ENCODE measurements around the gene RAMACL.
A peak's percentile ranks its signal among the peaks of the same experiment; 100 is the strongest.

RAMACL gene

DNA sequence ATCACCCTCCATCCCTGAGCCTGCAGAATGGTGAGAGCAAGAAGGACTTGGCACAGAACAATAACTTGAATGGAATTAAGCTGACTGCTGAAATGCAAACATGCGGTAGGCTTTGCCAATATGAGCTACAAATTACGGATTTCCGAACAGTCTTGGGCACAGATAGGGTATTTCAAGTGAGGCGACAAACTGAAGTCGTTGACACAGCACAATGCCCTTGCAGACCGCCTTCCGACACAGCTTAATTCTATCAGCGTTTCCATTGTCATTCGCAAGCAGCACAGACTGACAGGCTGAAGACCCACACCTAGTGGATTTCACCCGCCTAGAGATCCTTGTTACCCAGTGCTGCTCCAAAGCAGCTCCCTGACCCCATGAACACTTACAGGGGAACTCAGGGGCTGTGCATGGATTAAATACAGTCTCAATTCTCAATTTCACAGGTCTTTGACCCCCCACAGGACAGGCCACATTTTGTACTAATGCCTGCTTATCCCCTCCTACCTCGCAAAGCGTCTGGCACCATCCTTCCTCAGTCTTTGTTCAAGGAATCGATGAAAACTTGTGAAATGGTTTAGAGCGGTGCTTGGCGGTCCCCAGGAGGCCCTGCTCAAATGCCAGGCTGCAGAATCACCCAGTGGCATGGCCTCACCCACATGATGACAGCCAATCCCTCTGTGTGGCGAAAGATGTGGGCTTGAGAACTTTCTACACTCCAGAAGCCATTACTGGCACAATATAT is 34.6 kb downstream of the RAMACL start:
- H3K4me1 ChIP-seq (ENCODE audit: control insufficient read depth, insufficient read depth, low read length), result peaks cover 13% of the 10 kb centered on the region

DNA sequence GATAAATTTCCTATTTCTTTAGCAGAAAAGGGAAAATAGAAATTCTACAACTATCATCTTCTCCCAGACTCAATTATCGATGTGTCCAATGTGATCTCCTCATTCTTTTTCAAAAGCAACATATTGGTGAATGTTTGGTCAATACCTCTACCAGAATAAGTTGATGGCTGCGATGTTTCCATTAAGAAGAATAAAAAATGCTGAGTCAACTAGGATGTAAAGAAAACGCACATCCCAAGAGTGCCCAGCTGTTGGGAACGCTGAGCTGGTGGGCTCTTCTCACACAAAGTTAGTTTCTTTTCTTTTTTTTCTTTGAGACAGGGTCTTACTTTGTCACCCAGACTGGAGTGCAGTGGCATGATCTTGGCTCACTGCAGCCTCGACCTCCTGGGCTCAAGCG is 39.8 kb downstream of the RAMACL start:
- no peak overlapping the region for H3K9ac ChIP-seq (ENCODE audit: low read depth, low read length)
- H3K9me3 ChIP-seq (ENCODE audit: control insufficient read depth, insufficient read depth, low read length), result no peaks in the 10 kb centered on the region
- H3K4me1 ChIP-seq (ENCODE audit: control insufficient read depth, insufficient read depth, low read length), result peaks cover 17% of the 10 kb centered on the region
- no peaks in the 10 kb centered on the region for H3K27me3 ChIP-seq (ENCODE audit: control insufficient read depth, insufficient read depth, low read length)
- H3K4me3 ChIP-seq (ENCODE audit: low read depth, low read length), result no peak overlapping the region
- no peak overlapping the region for H3K27ac ChIP-seq (ENCODE audit: low read depth, low read length)
- no peaks in the 10 kb centered on the region for H3K36me3 ChIP-seq (ENCODE audit: control insufficient read depth, insufficient read depth, low read length)

More for the DNA sequence above, 34.6 kb downstream of the RAMACL start:
- Histone ChIP-seq H3K9ac (ENCODE audit: low read depth, low read length) (no peak overlapping the region), H3K27me3 (ENCODE audit: control insufficient read depth, insufficient read depth, low read length) (no peaks in the 10 kb centered on the region), H3K36me3 (ENCODE audit: control insufficient read depth, insufficient read depth, low read length) (no peaks in the 10 kb centered on the region), H3K9me3 (ENCODE audit: control insufficient read depth, insufficient read depth, low read length) (no peaks in the 10 kb centered on the region), H3K27ac (ENCODE audit: low read depth, low read length) (no peak overlapping the region), H3K4me3 (ENCODE audit: low read depth, low read length) (no peak overlapping the region; the same call in 1 of the 2 replicates)

DNA sequence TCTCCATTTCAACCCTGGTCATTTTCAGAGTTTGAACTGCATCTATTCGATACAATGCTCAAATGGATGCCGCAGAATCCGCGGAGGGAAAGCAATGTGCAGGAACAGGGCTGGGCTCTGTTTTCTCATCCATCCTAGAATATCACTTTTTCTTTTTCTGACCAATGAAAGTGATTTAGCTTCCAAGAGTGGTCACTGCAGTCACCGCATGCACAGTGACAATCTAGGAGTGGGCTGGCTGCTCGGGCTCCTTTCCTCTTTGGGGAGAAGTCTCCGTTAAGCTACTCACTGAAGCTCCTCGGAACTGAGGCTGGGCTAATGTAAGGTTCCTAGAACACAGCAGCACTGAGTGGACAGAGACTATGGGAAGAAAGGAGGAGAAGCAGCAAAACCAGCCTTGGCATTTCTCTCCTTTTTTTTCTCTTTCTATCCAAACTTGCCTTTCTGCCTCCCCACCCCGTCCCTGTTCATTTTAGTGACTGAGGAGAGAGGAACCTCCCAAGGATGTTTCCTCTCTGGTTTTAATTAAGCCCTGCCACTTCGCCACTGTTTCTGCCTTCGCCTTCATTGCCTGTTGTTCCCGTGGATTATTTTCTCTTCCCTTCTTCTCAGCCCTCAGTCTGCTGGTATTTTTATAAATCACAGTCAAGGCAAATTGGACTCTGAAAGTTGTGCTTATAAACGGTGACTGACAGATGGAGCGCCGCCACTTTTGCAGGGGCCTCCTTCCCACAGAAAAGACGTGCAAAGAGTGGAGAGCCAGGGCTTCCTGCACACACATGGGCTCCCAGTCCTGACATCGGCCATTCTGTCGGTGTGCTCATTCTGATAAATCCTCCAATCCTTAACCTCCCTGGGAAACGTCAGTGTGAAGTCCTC is 41.1 kb downstream of the RAMACL start:
- H3K27ac ChIP-seq (ENCODE audit: low read depth, low read length), result no peak overlapping the region
- no peaks in the 10 kb centered on the region for H3K9me3 ChIP-seq (ENCODE audit: control insufficient read depth, insufficient read depth, low read length)
- no peaks in the 10 kb centered on the region for H3K36me3 ChIP-seq (ENCODE audit: control insufficient read depth, insufficient read depth, low read length)
- H3K4me1 ChIP-seq (ENCODE audit: control insufficient read depth, insufficient read depth, low read length), result peaks cover 15% of the 10 kb centered on the region
- H3K27me3 ChIP-seq (ENCODE audit: control insufficient read depth, insufficient read depth, low read length), result no peaks in the 10 kb centered on the region
- H3K4me3 ChIP-seq (ENCODE audit: low read depth, low read length), result no peak overlapping the region
- no peak overlapping the region for H3K9ac ChIP-seq (ENCODE audit: low read depth, low read length)

DNA sequence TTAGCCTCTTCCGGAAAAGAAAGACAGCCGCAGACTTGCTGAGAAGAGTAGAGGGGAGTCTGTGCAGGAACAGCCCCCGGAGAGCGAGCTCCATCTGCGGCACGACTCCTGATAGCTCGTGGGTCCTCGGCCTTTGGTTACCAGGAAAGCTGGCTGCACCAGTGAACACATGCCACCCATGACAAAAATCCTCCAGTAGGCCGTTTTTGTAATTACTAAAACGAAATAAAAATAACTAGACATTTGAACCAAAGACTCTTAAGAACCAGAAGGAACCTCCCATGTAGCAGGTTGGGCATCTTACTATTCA is 42.2 kb downstream of the RAMACL start:
- Histone ChIP-seq H3K27ac (ENCODE audit: low read depth, low read length) (no peak overlapping the region), H3K4me3 (ENCODE audit: low read depth, low read length) (no peak overlapping the region), H3K4me1 (ENCODE audit: control insufficient read depth, insufficient read depth, low read length) (peaks cover 26% of the 10 kb centered on the region), H3K9me3 (ENCODE audit: control insufficient read depth, insufficient read depth, low read length) (no peaks in the 10 kb centered on the region), H3K9ac (ENCODE audit: low read depth, low read length) (no peak overlapping the region), H3K27me3 (ENCODE audit: control insufficient read depth, insufficient read depth, low read length) (no peaks in the 10 kb centered on the region), H3K36me3 (ENCODE audit: control insufficient read depth, insufficient read depth, low read length) (no peaks in the 10 kb centered on the region)

DNA sequence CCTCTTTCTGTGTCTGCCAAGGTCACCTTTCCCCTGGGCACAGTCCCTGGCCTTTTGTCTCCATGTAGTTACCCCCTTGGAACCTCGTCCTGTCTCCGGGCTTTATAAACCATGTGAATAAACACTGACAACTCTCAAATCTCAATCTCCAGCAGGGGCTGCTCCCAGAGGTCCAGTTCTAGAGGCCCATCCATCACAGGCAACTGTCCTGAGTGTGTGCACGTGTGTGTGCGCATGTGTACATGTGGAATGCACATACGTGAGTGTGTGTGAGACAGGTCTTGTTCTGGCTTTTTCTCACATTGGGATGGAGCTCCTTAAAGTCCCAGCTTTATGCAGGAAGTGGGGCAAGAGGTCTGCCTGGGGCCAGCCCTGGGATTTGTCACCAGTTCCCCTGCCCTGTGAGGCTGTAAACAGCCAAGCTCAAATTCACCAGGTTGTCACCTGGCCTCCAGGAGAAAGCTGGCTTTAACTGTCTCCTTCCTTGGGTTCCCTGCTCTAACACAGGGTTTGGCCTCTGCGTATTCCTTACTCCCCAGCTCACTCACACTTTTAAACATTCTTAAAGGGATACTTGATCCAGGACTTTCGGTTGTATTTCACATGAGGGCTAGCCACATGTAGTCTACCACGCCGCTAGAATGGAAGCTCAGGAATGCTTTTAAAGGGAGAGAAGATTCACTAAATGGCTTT is 42.7 kb downstream of the RAMACL start:
- H3K36me3 ChIP-seq (ENCODE audit: control insufficient read depth, insufficient read depth, low read length), result no peaks in the 10 kb centered on the region
- peaks cover 26% of the 10 kb centered on the region for H3K4me1 ChIP-seq (ENCODE audit: control insufficient read depth, insufficient read depth, low read length)
- H3K27me3 ChIP-seq (ENCODE audit: control insufficient read depth, insufficient read depth, low read length), result no peaks in the 10 kb centered on the region
- no peak overlapping the region for H3K9ac ChIP-seq (ENCODE audit: low read depth, low read length)
- H3K4me3 ChIP-seq (ENCODE audit: low read depth, low read length), result no peak overlapping the region
- no peak overlapping the region for H3K27ac ChIP-seq (ENCODE audit: low read depth, low read length)
- H3K9me3 ChIP-seq (ENCODE audit: control insufficient read depth, insufficient read depth, low read length), result no peaks in the 10 kb centered on the region

DNA sequence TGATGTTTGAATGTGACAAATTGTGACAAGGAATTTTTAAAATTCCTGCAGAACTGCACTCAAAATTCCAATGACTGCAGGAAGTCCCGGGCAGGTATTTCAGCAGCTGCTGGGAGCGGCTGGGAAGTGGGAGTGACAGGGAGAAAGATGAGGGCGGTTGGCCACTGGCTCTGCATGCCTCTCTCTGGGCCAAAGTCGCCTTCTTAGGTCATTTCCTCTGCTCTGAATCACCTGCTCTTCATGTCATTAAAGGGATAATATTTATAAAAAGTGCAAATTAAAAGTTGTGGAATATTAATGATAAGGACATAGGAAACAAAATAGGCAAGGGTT is 43.9 kb downstream of the RAMACL start:
- peaks cover 26% of the 10 kb centered on the region for H3K4me1 ChIP-seq (ENCODE audit: control insufficient read depth, insufficient read depth, low read length)
- H3K4me3 ChIP-seq (ENCODE audit: low read depth, low read length), result no peak overlapping the region
- H3K9ac ChIP-seq (ENCODE audit: low read depth, low read length), result no peak overlapping the region
- no peak overlapping the region for H3K27ac ChIP-seq (ENCODE audit: low read depth, low read length)
- H3K27me3 ChIP-seq (ENCODE audit: control insufficient read depth, insufficient read depth, low read length), result no peaks in the 10 kb centered on the region
- no peaks in the 10 kb centered on the region for H3K9me3 ChIP-seq (ENCODE audit: control insufficient read depth, insufficient read depth, low read length)
- no peaks in the 10 kb centered on the region for H3K36me3 ChIP-seq (ENCODE audit: control insufficient read depth, insufficient read depth, low read length)

DNA sequence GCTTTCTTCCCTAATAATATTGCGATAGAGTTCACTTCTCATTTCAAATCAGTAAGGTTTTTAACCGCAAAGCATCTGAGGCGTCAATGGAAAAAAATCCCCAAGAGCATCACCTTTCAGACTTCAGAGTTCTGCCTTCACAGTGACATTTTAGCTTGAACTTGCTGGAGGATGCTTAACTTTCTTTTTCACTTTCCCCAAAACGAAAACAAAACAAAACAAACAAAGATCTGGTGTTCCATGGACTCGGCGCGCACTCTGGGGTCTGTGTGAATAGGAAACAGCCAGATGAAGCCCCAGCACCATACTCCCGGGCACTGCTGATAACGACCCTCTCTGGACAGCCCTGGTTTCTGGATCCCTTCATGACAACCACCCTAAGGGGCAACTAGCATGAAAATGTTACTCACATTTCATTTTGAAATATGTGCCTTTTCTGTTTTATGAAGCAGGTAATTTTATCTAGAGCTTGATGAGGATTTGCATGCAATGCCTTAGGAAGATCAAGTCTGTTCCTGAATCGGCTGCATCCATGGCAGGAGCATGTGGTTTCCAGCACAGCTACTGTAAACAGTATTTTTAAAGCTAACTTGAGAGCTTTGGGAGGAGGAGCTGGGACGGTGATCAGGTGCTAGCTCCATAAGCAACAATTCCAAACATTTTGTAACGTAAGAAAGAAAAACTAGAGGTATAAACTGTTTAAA is 44.5 kb downstream of the RAMACL start:
- Histone ChIP-seq H3K27me3 (ENCODE audit: control insufficient read depth, insufficient read depth, low read length) (no peaks in the 10 kb centered on the region), H3K4me3 (ENCODE audit: low read depth, low read length) (no peak overlapping the region), H3K4me1 (ENCODE audit: control insufficient read depth, insufficient read depth, low read length) (peaks cover 26% of the 10 kb centered on the region), H3K27ac (ENCODE audit: low read depth, low read length) (peak overlapping the region; percentile 47), H3K9ac (ENCODE audit: low read depth, low read length) (no peak overlapping the region), H3K9me3 (ENCODE audit: control insufficient read depth, insufficient read depth, low read length) (no peaks in the 10 kb centered on the region), H3K36me3 (ENCODE audit: control insufficient read depth, insufficient read depth, low read length) (no peaks in the 10 kb centered on the region)

DNA sequence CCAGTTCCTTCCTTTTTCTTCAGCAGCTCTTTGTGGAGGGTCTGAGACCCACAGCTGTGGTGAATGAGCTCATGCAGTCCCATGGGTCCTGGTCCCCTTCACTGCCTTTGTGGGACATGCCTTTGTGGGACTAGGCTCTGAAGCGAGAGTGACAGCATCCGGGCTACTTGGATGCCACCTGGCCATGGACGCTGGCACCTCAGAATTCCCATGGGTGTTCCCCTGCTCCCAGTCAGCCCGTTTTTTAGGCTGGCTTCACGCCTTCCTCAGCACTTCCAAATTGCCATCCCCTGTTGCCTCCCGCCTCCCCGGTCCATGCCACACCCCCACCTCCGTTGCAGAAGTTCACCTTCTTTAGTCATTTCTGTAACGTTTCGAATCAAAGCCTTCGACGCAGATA is 45.1 kb downstream of the RAMACL start:
- Histone ChIP-seq H3K9ac (ENCODE audit: low read depth, low read length) (no peak overlapping the region), H3K9me3 (ENCODE audit: control insufficient read depth, insufficient read depth, low read length) (no peaks in the 10 kb centered on the region), H3K4me1 (ENCODE audit: control insufficient read depth, insufficient read depth, low read length) (peaks cover 26% of the 10 kb centered on the region), H3K27me3 (ENCODE audit: control insufficient read depth, insufficient read depth, low read length) (no peaks in the 10 kb centered on the region), H3K27ac (ENCODE audit: low read depth, low read length) (no peak overlapping the region), H3K36me3 (ENCODE audit: control insufficient read depth, insufficient read depth, low read length) (no peaks in the 10 kb centered on the region), H3K4me3 (ENCODE audit: low read depth, low read length) (no peak overlapping the region)

DNA sequence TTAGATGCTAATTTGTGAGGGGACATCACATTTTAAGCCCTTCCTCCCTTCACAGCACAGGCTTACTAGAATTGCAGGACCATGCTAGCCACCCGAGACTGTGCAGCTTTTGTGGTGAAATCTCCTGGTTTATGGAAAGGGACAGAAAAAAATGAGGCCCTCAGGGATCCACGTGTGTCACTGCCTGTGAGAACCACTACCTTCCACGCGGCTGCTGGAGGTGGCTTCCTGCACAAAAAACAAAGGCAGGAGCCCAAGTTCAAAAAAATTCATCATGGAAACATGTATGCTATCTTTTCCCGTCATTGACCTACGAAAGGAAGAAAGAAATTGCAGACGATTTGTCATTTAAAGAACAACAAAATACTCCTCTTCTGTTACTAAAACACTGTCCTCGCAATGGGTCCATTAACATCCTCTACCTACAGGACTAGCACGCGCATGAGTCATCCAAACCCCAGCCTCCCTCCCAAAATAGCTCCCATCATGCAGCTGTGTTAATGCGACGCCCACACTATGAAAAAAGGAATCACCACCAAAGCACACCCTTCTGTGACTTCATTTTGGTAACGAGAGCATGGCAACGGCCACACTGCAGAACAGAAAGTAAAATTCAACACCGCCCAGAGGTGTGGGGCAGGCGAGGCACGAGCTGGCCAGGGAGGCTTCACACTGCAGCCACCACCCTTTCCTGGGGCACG is 45.7 kb downstream of the RAMACL start:
- H3K27me3 ChIP-seq (ENCODE audit: control insufficient read depth, insufficient read depth, low read length), result no peaks in the 10 kb centered on the region
- no peak overlapping the region for H3K4me3 ChIP-seq (ENCODE audit: low read depth, low read length)
- peaks cover 26% of the 10 kb centered on the region for H3K4me1 ChIP-seq (ENCODE audit: control insufficient read depth, insufficient read depth, low read length)
- no peak overlapping the region for H3K27ac ChIP-seq (ENCODE audit: low read depth, low read length)
- H3K9me3 ChIP-seq (ENCODE audit: control insufficient read depth, insufficient read depth, low read length), result no peaks in the 10 kb centered on the region
- H3K36me3 ChIP-seq (ENCODE audit: control insufficient read depth, insufficient read depth, low read length), result no peaks in the 10 kb centered on the region
- H3K9ac ChIP-seq (ENCODE audit: low read depth, low read length), result no peak overlapping the region

DNA sequence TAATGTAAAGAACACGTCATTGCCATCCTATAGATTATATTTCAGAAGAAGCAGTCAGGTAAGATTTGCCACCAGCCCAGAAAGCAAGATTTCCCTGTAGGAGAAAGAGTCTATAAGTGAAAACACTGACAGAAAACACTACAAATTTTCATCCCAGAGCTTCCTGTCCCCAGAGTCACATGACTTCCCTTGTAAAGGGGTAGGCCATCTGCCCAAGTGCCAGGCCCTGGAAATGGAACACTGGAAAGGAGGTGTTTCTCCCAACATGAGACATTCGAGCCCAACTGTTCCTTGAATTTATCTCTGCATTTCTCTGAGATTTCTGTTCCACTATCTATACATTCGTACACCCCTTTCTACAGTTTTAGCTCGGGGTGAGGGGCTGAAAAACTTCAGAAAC is 46.9 kb downstream of the RAMACL start:
- Histone ChIP-seq H3K9me3 (ENCODE audit: control insufficient read depth, insufficient read depth, low read length) (no peaks in the 10 kb centered on the region), H3K27ac (ENCODE audit: low read depth, low read length) (no peak overlapping the region), H3K36me3 (ENCODE audit: control insufficient read depth, insufficient read depth, low read length) (no peaks in the 10 kb centered on the region), H3K9ac (ENCODE audit: low read depth, low read length) (no peak overlapping the region), H3K4me3 (ENCODE audit: low read depth, low read length) (no peak overlapping the region), H3K4me1 (ENCODE audit: control insufficient read depth, insufficient read depth, low read length) (peaks cover 26% of the 10 kb centered on the region), H3K27me3 (ENCODE audit: control insufficient read depth, insufficient read depth, low read length) (no peaks in the 10 kb centered on the region)

Measured in HUES48 (cell line).